NCI-H226 (cell line): ENCODE results near the gene BTBD19.

Experiments used
- DNase-seq: peaks from one replicate; pipeline ENCODE4 v3.0.0-alpha.2; 2015

The BTBD19 gene

GRCh38 chr1:44862829-44863401 lies 54.6 kb downstream of the BTBD19 start:
- DNase-seq: peak; percentile 76
